ENCODE data around the gene HMGB4.

The HMGB4 gene

GRCh38 chr1:33822396-33822795, 41.5 kb upstream of the HMGB4 start:
- H3K36me3 ChIP-seq (ENCODE audit: insufficient read depth) = no peaks in the 10 kb centered on the region
- no peak overlapping the region for H3K27ac ChIP-seq
- no peaks in the 10 kb centered on the region for H3K79me2 ChIP-seq (ENCODE audit: insufficient read depth, low read depth)
- no peak overlapping the region for H3K4me3 ChIP-seq (IDR thresholded peaks at IDR 0.05; ENCODE audit: insufficient read depth, low read depth, low read length)
- no peak overlapping the region for H3K9ac ChIP-seq
- no peaks in the 10 kb centered on the region; the same call in 1 of the 2 replicates for H3K27me3 ChIP-seq (ENCODE audit: insufficient read depth, low read depth)
- no peaks in the 10 kb centered on the region for H4K20me1 ChIP-seq (ENCODE audit: insufficient read depth)
- H3K4me2 ChIP-seq = no peak overlapping the region
- no peaks in the 10 kb centered on the region for H3K4me1 ChIP-seq (ENCODE audit: low read depth, poor library complexity, severe bottlenecking)
- no peak for TF ChIP-seq CTCF (conservative IDR thresholded peaks at IDR 0.05; ENCODE audit: low read depth, low read length)
- H2AFZ ChIP-seq (ENCODE audit: low read depth) = no peak overlapping the region

GRCh38 chr1:33823401-33823800, 40.5 kb upstream of the HMGB4 start:
- H3K4me1 ChIP-seq (ENCODE audit: low read depth, poor library complexity, severe bottlenecking) = no peaks in the 10 kb centered on the region

GRCh38 chr1:33823830-33824229, 40.0 kb upstream of the HMGB4 start:
- TF ChIP-seq CTCF (conservative IDR thresholded peaks at IDR 0.05; ENCODE audit: low read depth, low read length) = no peak
- H3K4me2 ChIP-seq = no peak overlapping the region
- no peak overlapping the region for H2AFZ ChIP-seq (ENCODE audit: low read depth)
- H3K27ac ChIP-seq = no peak overlapping the region
- no peaks in the 10 kb centered on the region for H4K20me1 ChIP-seq (ENCODE audit: insufficient read depth)
- no peak overlapping the region for H3K9ac ChIP-seq
- no peaks in the 10 kb centered on the region; the same call in 1 of the 2 replicates for H3K27me3 ChIP-seq (ENCODE audit: insufficient read depth, low read depth)
- no peaks in the 10 kb centered on the region for H3K79me2 ChIP-seq (ENCODE audit: insufficient read depth, low read depth)
- no peaks in the 10 kb centered on the region for H3K4me1 ChIP-seq (ENCODE audit: low read depth, poor library complexity, severe bottlenecking)
- no peaks in the 10 kb centered on the region for H3K36me3 ChIP-seq (ENCODE audit: insufficient read depth)
- H3K4me3 ChIP-seq (IDR thresholded peaks at IDR 0.05; ENCODE audit: insufficient read depth, low read depth, low read length) = no peak overlapping the region

More at GRCh38 chr1:33823401-33823800, 40.5 kb upstream of the HMGB4 start:
- H3K4me3 ChIP-seq (IDR thresholded peaks at IDR 0.05; ENCODE audit: insufficient read depth, low read depth, low read length) = no peak overlapping the region
- TF ChIP-seq CTCF (conservative IDR thresholded peaks at IDR 0.05; ENCODE audit: low read depth, low read length) = no peak
- no peaks in the 10 kb centered on the region; the same call in 1 of the 2 replicates for H3K27me3 ChIP-seq (ENCODE audit: insufficient read depth, low read depth)
- no peak overlapping the region for H2AFZ ChIP-seq (ENCODE audit: low read depth)
- H3K27ac ChIP-seq = no peak overlapping the region
- H3K36me3 ChIP-seq (ENCODE audit: insufficient read depth) = no peaks in the 10 kb centered on the region
- no peak overlapping the region for H3K9ac ChIP-seq
- no peaks in the 10 kb centered on the region for H3K79me2 ChIP-seq (ENCODE audit: insufficient read depth, low read depth)
- no peaks in the 10 kb centered on the region for H4K20me1 ChIP-seq (ENCODE audit: insufficient read depth)
- H3K4me2 ChIP-seq = no peak overlapping the region

GRCh38 chr1:33824321-33824720, 39.6 kb upstream of the HMGB4 start:
- H2AFZ ChIP-seq (ENCODE audit: low read depth) = no peak overlapping the region
- H3K4me3 ChIP-seq (IDR thresholded peaks at IDR 0.05; ENCODE audit: insufficient read depth, low read depth, low read length) = no peak overlapping the region
- no peaks in the 10 kb centered on the region for H3K79me2 ChIP-seq (ENCODE audit: insufficient read depth, low read depth)
- TF ChIP-seq CTCF (conservative IDR thresholded peaks at IDR 0.05; ENCODE audit: low read depth, low read length) = no peak
- no peak overlapping the region for H3K9ac ChIP-seq
- H4K20me1 ChIP-seq (ENCODE audit: insufficient read depth) = no peaks in the 10 kb centered on the region
- no peaks in the 10 kb centered on the region for H3K36me3 ChIP-seq (ENCODE audit: insufficient read depth)
- no peaks in the 10 kb centered on the region for H3K4me1 ChIP-seq (ENCODE audit: low read depth, poor library complexity, severe bottlenecking)
- no peaks in the 10 kb centered on the region; the same call in 1 of the 2 replicates for H3K27me3 ChIP-seq (ENCODE audit: insufficient read depth, low read depth)
- no peak overlapping the region for H3K4me2 ChIP-seq
- no peak overlapping the region for H3K27ac ChIP-seq
